ENCODE results near the gene GYPC. TPM values are rescaled to one million over a fixed set of nuclear protein-coding genes. Genes with fewer than 3 reads are reported as not detected.

The GYPC gene
- total RNA-seq, 1 experiment from 2014 or later: 13.6 TPM

DNA sequence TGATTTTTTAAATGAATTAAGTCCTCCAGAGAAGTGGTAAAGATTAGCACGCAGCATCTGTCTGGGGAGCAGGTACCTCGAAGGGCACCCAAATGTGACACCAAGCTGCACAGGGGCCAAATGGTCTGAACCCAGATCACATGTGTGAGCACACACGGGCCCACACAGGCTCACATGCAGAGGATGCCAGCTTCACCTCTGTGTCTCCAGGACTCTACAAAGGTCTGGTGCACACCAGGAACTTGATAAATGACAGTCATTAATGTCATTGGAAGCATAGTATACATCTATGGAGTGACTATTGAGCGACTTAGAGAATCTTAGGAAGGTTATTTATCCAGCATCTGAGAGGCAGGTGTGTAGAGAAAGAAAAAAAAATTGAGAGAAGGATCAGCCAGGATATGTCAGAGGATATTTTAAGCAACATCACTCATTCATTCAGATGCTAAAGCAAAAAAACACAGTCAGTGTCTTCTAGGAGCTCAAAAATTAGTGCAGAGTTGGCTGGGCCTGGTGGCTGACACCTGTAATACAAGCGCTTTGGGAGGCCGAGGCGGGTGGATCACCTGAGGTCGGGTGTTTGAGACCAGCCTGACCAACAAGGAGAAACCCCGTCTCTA lies 23.2 kb downstream of the GYPC start:
- Histone ChIP-seq H3K27me3 (ENCODE audit: insufficient read depth, low read length) (no peaks in the 10 kb centered on the region), H2AK5ac (ENCODE audit: insufficient read length, low read length) (no peak overlapping the region), H2BK12ac (ENCODE audit: insufficient read length, low read depth, low read length) (no peak overlapping the region), H3K4me1 (ENCODE audit: insufficient read depth, low read length) (no peaks in the 10 kb centered on the region), H4K5ac (ENCODE audit: insufficient read length, low read depth, low read length) (no peak overlapping the region), H2BK20ac (ENCODE audit: low read depth, low read length, poor library complexity, severe bottlenecking) (no peak overlapping the region), H3K23me2 (ENCODE audit: insufficient read length, low read depth, low read length, poor library complexity, severe bottlenecking) (no peaks in the 10 kb centered on the region), H3K56ac (ENCODE audit: insufficient read length, low read depth, low read length) (no peak overlapping the region), H3K9ac (ENCODE audit: extremely low read depth, insufficient read length, low read length) (no peak overlapping the region), H3K14ac (ENCODE audit: insufficient read depth, low read length) (no peak overlapping the region), H4K8ac (replicated peaks; ENCODE audit: insufficient read length, low read depth, low read length) (no peak overlapping the region), H3K79me1 (ENCODE audit: insufficient read depth, low read depth, low read length, poor library complexity, severe bottlenecking) (no peaks in the 10 kb centered on the region), H4K20me1 (ENCODE audit: control insufficient read depth, insufficient read depth, insufficient read length) (no peaks in the 10 kb centered on the region), H3K18ac (ENCODE audit: insufficient read length, low read depth, low read length) (no peak overlapping the region), H3K79me2 (ENCODE audit: insufficient read depth, low read length) (no peaks in the 10 kb centered on the region), H2AFZ (ENCODE audit: low read length) (no peak overlapping the region), H2BK5ac (ENCODE audit: insufficient read length, low read length) (no peak overlapping the region), H3K23ac (ENCODE audit: insufficient read length, low read depth, low read length) (no peak overlapping the region), H3T11ph (ENCODE audit: low read length) (no peak overlapping the region), H3K4ac (ENCODE audit: low read depth, low read length) (no peak overlapping the region), H4K91ac (ENCODE audit: insufficient read length, low read depth, low read length) (no peak overlapping the region), H3K27ac (ENCODE audit: insufficient read length, low read depth, low read length) (no peak overlapping the region), H3K4me2 (ENCODE audit: insufficient read depth, insufficient read length, low read length) (no peak overlapping the region), H3K9me3 (ENCODE audit: control insufficient read depth, low read depth, low read length) (peaks cover 9% of the 10 kb centered on the region), H2BK120ac (ENCODE audit: low read depth, low read length, poor library complexity, severe bottlenecking) (no peak overlapping the region), H2BK15ac (ENCODE audit: low read depth, low read length) (no peak overlapping the region)
- no peaks in the 10 kb centered on the region; the same call in none of the 2 replicates for H3K27me3 Mint-ChIP-seq (ENCODE audit: low read depth)
- H3K4me1 Mint-ChIP-seq: no peaks in the 10 kb centered on the region
- H3K36me3 Mint-ChIP-seq (ENCODE audit: insufficient read depth in 1 of 3, low read depth in 3 of 3): peaks cover 13 to 33% (median 19%) of the 10 kb centered on the region in 3 experiments
- WGBS (ENCODE audit: extremely low coverage, insufficient read length, low lambda C conversion rate): no CpG with 5 or more reads among the region's 9 CpGs
- no peak overlapping the region for H3K27ac Mint-ChIP-seq
- no peak overlapping the region for H3K4me3 Mint-ChIP-seq
- TF ChIP-seq, protein P1, sequence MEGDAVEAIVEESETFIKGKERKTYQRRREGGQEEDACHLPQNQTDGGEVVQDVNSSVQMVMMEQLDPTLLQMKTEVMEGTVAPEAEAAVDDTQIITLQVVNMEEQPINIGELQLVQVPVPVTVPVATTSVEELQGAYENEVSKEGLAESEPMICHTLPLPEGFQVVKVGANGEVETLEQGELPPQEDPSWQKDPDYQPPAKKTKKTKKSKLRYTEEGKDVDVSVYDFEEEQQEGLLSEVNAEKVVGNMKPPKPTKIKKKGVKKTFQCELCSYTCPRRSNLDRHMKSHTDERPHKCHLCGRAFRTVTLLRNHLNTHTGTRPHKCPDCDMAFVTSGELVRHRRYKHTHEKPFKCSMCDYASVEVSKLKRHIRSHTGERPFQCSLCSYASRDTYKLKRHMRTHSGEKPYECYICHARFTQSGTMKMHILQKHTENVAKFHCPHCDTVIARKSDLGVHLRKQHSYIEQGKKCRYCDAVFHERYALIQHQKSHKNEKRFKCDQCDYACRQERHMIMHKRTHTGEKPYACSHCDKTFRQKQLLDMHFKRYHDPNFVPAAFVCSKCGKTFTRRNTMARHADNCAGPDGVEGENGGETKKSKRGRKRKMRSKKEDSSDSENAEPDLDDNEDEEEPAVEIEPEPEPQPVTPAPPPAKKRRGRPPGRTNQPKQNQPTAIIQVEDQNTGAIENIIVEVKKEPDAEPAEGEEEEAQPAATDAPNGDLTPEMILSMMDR (conservative IDR thresholded peaks at IDR 0.05): no peak
- peaks cover 23 to 25% of the 10 kb centered on the region in 2 experiments for H3K9me3 Mint-ChIP-seq
- DNase-seq: no peak
